Sigmoid colon (tissue), 3 donors: ENCODE measurements around the gene DNAJC5.

Experiments
- CTCF ChIP-seq, 4 experiments: fragments of 450-650 bp in 3 of 4; fragments of 200-600 bp in 1 of 4; IDR thresholded peaks; one replicate each; pipeline ENCODE4 v1.5.1; 2016 to 2019; ENCODE audit warnings: antibody characterized with exemption in 4 of 4, mild to moderate bottlenecking in 3 of 4, moderate library complexity in 2 of 4
- POLR2A ChIP-seq, 2 donors: fragments of 450-650 bp; IDR thresholded peaks; one replicate each; pipeline ENCODE4 v1.6.1; 2016; ENCODE audit warnings: antibody characterized with exemption in 2 of 2, mild to moderate bottlenecking in 2 of 2, moderate library complexity in 2 of 2

GRCh38 chr20:63957004-63957689 is 62.2 kb downstream of the DNAJC5 start:
- TF ChIP-seq CTCF (IDR thresholded peaks at IDR 0.05) (no peak), POLR2A (IDR thresholded peaks at IDR 0.05) (peak in 1 of 2 donors; percentile 38)
